ENCODE results near the gene CCDC97.

The CCDC97 gene

GRCh38 chr19:41318696-41319499 is 8.9 kb downstream of the CCDC97 start:
- DNase-seq (ENCODE audit: extremely low read depth in 1 of 2, low read depth in 1 of 2): no peak

GRCh38 chr19:41319500-41320184 is 9.7 kb downstream of the CCDC97 start:
- DNase-seq (ENCODE audit: extremely low read depth in 1 of 2, low read depth in 1 of 2): no peak

GRCh38 chr19:41320185-41320518 is 10.2 kb downstream of the CCDC97 start:
- DNase-seq (ENCODE audit: extremely low read depth in 1 of 2, low read depth in 1 of 2): no peak

GRCh38 chr19:41320568-41320967 is 10.6 kb downstream of the CCDC97 start:
- DNase-seq (ENCODE audit: extremely low read depth in 1 of 2, low read depth in 1 of 2): no peak

- no peak for DNase-seq (ENCODE audit: extremely low read depth in 1 of 2, low read depth in 1 of 2)
Observed at GRCh38 chr19:41321204-41321599, 11.2 kb downstream of the CCDC97 start.

GRCh38 chr19:41321600-41322270 is 11.8 kb downstream of the CCDC97 start:
- no peak for DNase-seq (ENCODE audit: extremely low read depth in 1 of 2, low read depth in 1 of 2)

- no peak for DNase-seq (ENCODE audit: extremely low read depth in 1 of 2, low read depth in 1 of 2)
Observed at GRCh38 chr19:41322451-41322850, 12.5 kb downstream of the CCDC97 start.

GRCh38 chr19:41323023-41323422 is 13.1 kb downstream of the CCDC97 start:
- no peak for DNase-seq (ENCODE audit: extremely low read depth in 1 of 2, low read depth in 1 of 2)

- no peak for DNase-seq (ENCODE audit: extremely low read depth in 1 of 2, low read depth in 1 of 2)
Observed at GRCh38 chr19:41323430-41324125, 13.6 kb downstream of the CCDC97 start.

GRCh38 chr19:41324231-41324702 is 14.3 kb downstream of the CCDC97 start:
- DNase-seq (ENCODE audit: extremely low read depth in 1 of 2, low read depth in 1 of 2): no peak

- DNase-seq (ENCODE audit: extremely low read depth in 1 of 2, low read depth in 1 of 2): no peak
Observed at GRCh38 chr19:41324921-41325639, 15.1 kb downstream of the CCDC97 start.

GRCh38 chr19:41325640-41325946 is 15.6 kb downstream of the CCDC97 start:
- DNase-seq (ENCODE audit: extremely low read depth in 1 of 2, low read depth in 1 of 2): no peak

- DNase-seq (ENCODE audit: extremely low read depth in 1 of 2, low read depth in 1 of 2): no peak
Observed at GRCh38 chr19:41325947-41326706, 16.2 kb downstream of the CCDC97 start.

- no peak for DNase-seq (ENCODE audit: extremely low read depth in 1 of 2, low read depth in 1 of 2)
Observed at GRCh38 chr19:41327076-41327575, 17.2 kb downstream of the CCDC97 start.

- DNase-seq (ENCODE audit: extremely low read depth in 1 of 2, low read depth in 1 of 2): peak; percentile 67 to 92
Observed at GRCh38 chr19:41327576-41328156, 17.7 kb downstream of the CCDC97 start.

- DNase-seq (ENCODE audit: extremely low read depth in 1 of 2, low read depth in 1 of 2): peak in 1 of 2 donors; percentile 23
Observed at GRCh38 chr19:41328157-41328841, 18.3 kb downstream of the CCDC97 start.

GRCh38 chr19:41328842-41329225 is 18.9 kb downstream of the CCDC97 start:
- no peak for DNase-seq (ENCODE audit: extremely low read depth in 1 of 2, low read depth in 1 of 2)

- DNase-seq (ENCODE audit: extremely low read depth in 1 of 2, low read depth in 1 of 2): no peak
Observed at GRCh38 chr19:41330481-41330880, 20.5 kb downstream of the CCDC97 start.
